ENCODE results near the gene FHIT.
"Not testable (repeated sequence)": the region's sequence is repeated elsewhere in the genome, so short reads cannot be mapped to it uniquely, and the experiment has no call there.

FHIT gene

GRCh38 chr3:60990442-60990730 lies 260.9 kb downstream of the FHIT start:
- in situ Hi-C loops (cut with HindIII; ENCODE audit: low sequenced_read_pairs): no loop called here
- no peak for DNase-seq (ENCODE audit: low read depth)
- TF ChIP-seq, protein P1, sequence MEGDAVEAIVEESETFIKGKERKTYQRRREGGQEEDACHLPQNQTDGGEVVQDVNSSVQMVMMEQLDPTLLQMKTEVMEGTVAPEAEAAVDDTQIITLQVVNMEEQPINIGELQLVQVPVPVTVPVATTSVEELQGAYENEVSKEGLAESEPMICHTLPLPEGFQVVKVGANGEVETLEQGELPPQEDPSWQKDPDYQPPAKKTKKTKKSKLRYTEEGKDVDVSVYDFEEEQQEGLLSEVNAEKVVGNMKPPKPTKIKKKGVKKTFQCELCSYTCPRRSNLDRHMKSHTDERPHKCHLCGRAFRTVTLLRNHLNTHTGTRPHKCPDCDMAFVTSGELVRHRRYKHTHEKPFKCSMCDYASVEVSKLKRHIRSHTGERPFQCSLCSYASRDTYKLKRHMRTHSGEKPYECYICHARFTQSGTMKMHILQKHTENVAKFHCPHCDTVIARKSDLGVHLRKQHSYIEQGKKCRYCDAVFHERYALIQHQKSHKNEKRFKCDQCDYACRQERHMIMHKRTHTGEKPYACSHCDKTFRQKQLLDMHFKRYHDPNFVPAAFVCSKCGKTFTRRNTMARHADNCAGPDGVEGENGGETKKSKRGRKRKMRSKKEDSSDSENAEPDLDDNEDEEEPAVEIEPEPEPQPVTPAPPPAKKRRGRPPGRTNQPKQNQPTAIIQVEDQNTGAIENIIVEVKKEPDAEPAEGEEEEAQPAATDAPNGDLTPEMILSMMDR (IDR thresholded peaks at IDR 0.05; ENCODE audit: low read depth, low read length, missing control alignments): no peak
- H3K4me3 ChIP-seq (ENCODE audit: low read depth, low read length): no peak overlapping the region

DNA sequence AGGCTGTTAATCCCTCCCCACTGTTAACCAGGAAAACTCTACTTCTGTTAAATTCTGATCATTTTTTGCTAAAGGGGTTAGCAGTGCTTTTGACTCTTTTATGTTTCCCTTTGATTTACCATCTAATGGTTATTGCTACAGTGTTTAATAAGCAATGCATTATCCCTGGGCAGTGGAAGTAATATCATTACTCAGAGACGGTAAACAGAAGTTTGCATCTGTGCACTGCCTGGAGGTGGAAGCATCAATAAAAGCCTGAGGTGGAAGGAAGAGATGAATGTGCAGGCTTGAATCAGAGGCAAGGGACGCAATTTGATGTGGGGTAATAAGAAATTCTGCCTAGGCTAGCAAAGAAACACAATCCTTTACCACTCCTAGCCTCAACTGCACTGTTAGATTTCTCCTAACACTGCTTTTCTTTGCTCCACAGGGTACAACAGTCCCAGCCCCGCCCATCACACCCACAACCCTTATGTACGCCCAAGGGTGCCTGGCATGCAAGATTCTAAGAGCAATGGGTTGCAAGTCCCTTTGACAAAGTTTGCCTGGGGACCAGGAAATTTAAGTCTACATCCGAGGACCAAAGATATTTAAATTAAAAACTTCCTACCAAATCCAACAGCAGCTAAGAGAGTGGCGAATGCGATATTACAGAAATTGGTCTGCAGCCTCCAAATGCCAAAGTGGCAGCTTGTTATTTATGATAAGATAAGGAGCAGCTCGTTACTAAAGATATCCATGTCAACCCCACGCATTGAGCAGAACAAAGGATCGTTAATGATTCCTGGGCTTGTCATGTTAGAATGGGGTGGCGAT lies 261.4 kb downstream of the FHIT start:
- DNase-seq (ENCODE audit: low read depth): no peak
- in situ Hi-C loops (cut with HindIII; ENCODE audit: low sequenced_read_pairs): no loop called here

DNA sequence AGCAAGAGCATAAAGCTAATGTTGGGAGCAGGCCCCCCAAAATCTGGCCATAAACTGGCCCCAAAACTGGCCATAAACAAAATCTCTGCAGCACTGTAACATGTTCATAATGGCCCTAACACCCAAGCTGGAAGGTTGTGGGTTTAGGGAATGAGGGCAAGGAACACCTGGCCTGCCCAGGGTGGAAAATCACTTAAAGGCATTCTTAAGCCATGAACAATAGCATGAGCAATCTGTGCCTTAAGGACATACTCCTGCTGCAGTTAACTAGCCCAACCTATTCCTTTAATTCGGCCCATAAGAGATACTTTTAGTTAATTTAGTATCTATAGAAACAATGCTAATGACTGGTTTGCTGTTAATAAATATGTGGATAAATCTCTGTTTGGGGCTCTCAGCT lies 264.1 kb downstream of the FHIT start:
- in situ Hi-C loops (cut with HindIII; ENCODE audit: low sequenced_read_pairs); DNase-seq (ENCODE audit: low read depth); H3K4me3 ChIP-seq (ENCODE audit: low read depth, low read length): not testable (repeated sequence)

More for the DNA sequence above, 261.4 kb downstream of the FHIT start:
- H3K4me3 ChIP-seq (ENCODE audit: low read depth, low read length): no peak overlapping the region
- TF ChIP-seq, protein P1 (IDR thresholded peaks at IDR 0.05; ENCODE audit: low read depth, low read length, missing control alignments): no peak

DNA sequence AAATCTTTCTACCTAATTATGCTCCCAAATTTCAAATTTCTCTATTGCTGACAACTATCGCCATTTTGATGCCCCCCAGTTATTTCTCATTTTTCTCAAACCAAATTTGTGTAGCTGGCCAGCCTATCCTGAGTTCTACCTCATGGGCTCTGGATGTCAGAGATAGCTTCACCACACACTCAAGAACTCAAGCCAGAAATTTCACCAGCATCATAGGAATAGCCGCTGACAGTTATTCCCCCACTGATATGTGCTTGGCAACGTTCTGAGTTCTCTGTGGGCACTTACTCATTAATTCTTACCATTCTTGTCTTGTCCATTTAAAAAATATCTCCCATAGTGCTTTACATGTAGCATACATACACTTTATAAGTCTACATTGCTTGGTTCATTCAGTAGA lies 264.7 kb downstream of the FHIT start:
- in situ Hi-C loops (cut with HindIII; ENCODE audit: low sequenced_read_pairs): no loop called here
- H3K4me3 ChIP-seq (ENCODE audit: low read depth, low read length): no peak overlapping the region
- DNase-seq (ENCODE audit: low read depth): no peak
- TF ChIP-seq, protein P1 (IDR thresholded peaks at IDR 0.05; ENCODE audit: low read depth, low read length, missing control alignments): no peak

- no peak for DNase-seq (ENCODE audit: low read depth)
- in situ Hi-C loops (cut with HindIII; ENCODE audit: low sequenced_read_pairs): no loop called here
- TF ChIP-seq, protein P1 (IDR thresholded peaks at IDR 0.05; ENCODE audit: low read depth, low read length, missing control alignments): no peak
Observed at GRCh38 chr3:60983906-60984305, 267.3 kb downstream of the FHIT start.

GRCh38 chr3:60980342-60980692 lies 270.9 kb downstream of the FHIT start:
- in situ Hi-C loops (cut with HindIII; ENCODE audit: low sequenced_read_pairs): no loop called here
- DNase-seq (ENCODE audit: low read depth): no peak
- H3K4me3 ChIP-seq (ENCODE audit: low read depth, low read length): no peak overlapping the region
- TF ChIP-seq, protein P1 (IDR thresholded peaks at IDR 0.05; ENCODE audit: low read depth, low read length, missing control alignments): no peak

More at GRCh38 chr3:60983906-60984305, 267.3 kb downstream of the FHIT start:
- no peak overlapping the region for H3K4me3 ChIP-seq (ENCODE audit: low read depth, low read length)

- TF ChIP-seq, protein P1 (IDR thresholded peaks at IDR 0.05; ENCODE audit: low read depth, low read length, missing control alignments): no peak
- DNase-seq (ENCODE audit: low read depth): peak; percentile 24
- no peak overlapping the region for H3K4me3 ChIP-seq (ENCODE audit: low read depth, low read length)
- in situ Hi-C loops (cut with HindIII; ENCODE audit: low sequenced_read_pairs): no loop called here
Observed at GRCh38 chr3:60979461-60980341, 271.6 kb downstream of the FHIT start.

Measured in astrocyte of the cerebellum (primary cell).